Mesothelial cell of epicardium (in vitro differentiated cells): ENCODE data around the gene ZNF76. TPM values are rescaled to one million over a fixed set of nuclear protein-coding genes. Genes with fewer than 3 reads are reported as not detected.
A peak's percentile ranks its signal among the peaks of the same experiment; 100 is the strongest.
"Not testable (repeated sequence)": the region's sequence is repeated elsewhere in the genome, so short reads cannot be mapped to it uniquely, and the experiment has no call there.

Source experiments
- DNase-seq, 2 experiments: peaks; one replicate each; pipeline ENCODE4 v3.0.0; 2021; ENCODE audit warnings: low spot score in 2 of 2; ENCODE audit not compliant: unreplicated experiment in 2 of 2
- H3K27ac Mint-ChIP-seq: 2 replicates; pipeline ENCODE4 v1.8.0; 2021; ENCODE audit warnings: mixed read lengths
- H3K27me3 Mint-ChIP-seq: 2 replicates; pipeline ENCODE4 v1.8.0; 2021; ENCODE audit warnings: low read depth, mixed read lengths
- H3K36me3 Mint-ChIP-seq: 2 replicates; pipeline ENCODE4 v1.8.0; 2021; ENCODE audit warnings: mixed read lengths
- H3K4me1 Mint-ChIP-seq: 2 replicates; pipeline ENCODE4 v1.8.0; 2021; ENCODE audit warnings: mixed read lengths
- H3K4me3 Mint-ChIP-seq: 2 replicates; pipeline ENCODE4 v1.8.0; 2021; ENCODE audit warnings: mild to moderate bottlenecking, moderate library complexity, mixed read lengths
- H3K9me3 Mint-ChIP-seq: 2 replicates; pipeline ENCODE4 v1.8.0; 2021; ENCODE audit warnings: mixed read lengths
- CTCF ChIP-seq: fragments of 200-600 bp; sonication (generic); IDR thresholded peaks from one replicate; pipeline ENCODE4 v1.5.0; 2021; ENCODE audit warnings: antibody characterized with exemption; ENCODE audit not compliant: unreplicated experiment
- total RNA-seq: library from RNA; stranded (reverse); gene quantifications from 3 replicates; pipeline ENCODE4 v1.2.1, GENCODE V29; 2021

ZNF76 gene
- total RNA-seq, 1 donor from 2014 or later: 58.3 TPM

- H3K27ac Mint-ChIP-seq: peak overlapping the region; percentile 43
- no peaks in the 10 kb centered on the region for H3K9me3 Mint-ChIP-seq
- DNase-seq: no peak
- H3K4me3 Mint-ChIP-seq: no peak overlapping the region
- H3K4me1 Mint-ChIP-seq: peaks cover 7% of the 10 kb centered on the region
- H3K27me3 Mint-ChIP-seq: no peaks in the 10 kb centered on the region
- H3K36me3 Mint-ChIP-seq: no peaks in the 10 kb centered on the region
- TF ChIP-seq CTCF: no peak
Observed at GRCh38 chr6:35302604-35303241, 43.2 kb downstream of the ZNF76 start.

GRCh38 chr6:35304299-35304698 is 44.8 kb downstream of the ZNF76 start:
- Mint-ChIP-seq H3K27ac (no peak overlapping the region), H3K9me3 (no peaks in the 10 kb centered on the region), H3K36me3 (no peaks in the 10 kb centered on the region), H3K4me1 (peaks cover 7% of the 10 kb centered on the region), H3K27me3 (no peaks in the 10 kb centered on the region), H3K4me3 (no peak overlapping the region)
- no peak for DNase-seq
- no peak for TF ChIP-seq CTCF

GRCh38 chr6:35305117-35305516 is 45.6 kb downstream of the ZNF76 start:
- no peak for DNase-seq
- Mint-ChIP-seq H3K4me1 (peaks cover 7% of the 10 kb centered on the region), H3K9me3 (no peaks in the 10 kb centered on the region), H3K4me3 (no peak overlapping the region), H3K27me3 (no peaks in the 10 kb centered on the region), H3K27ac (no peak overlapping the region), H3K36me3 (no peaks in the 10 kb centered on the region)
- TF ChIP-seq CTCF: no peak

- H3K27ac Mint-ChIP-seq, DNase-seq, H3K4me3 Mint-ChIP-seq, H3K4me1 Mint-ChIP-seq, H3K27me3 Mint-ChIP-seq, H3K9me3 Mint-ChIP-seq, H3K36me3 Mint-ChIP-seq: not testable (repeated sequence)
Observed at GRCh38 chr6:35307138-35307537, 47.6 kb downstream of the ZNF76 start.

DNA sequence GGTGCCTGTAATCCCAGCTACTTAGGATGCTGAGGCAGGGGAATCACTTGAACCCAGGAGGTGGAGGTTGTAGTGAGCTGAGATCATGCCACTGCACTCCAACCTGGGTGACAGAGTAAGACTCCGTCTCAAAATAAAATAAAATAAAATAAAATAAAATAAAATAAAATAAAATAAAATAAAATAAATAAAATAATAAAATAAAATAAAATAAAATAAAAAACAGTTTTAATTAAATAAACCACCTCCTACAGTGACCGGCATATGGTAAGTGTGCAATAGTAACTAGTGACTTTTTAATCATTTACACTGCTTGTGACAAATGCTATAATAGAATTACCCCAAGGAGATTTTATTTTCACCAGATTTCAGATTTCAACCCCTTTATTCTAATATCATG is 49.0 kb downstream of the ZNF76 start:
- H3K4me3 Mint-ChIP-seq, H3K4me1 Mint-ChIP-seq, H3K27me3 Mint-ChIP-seq, H3K36me3 Mint-ChIP-seq, DNase-seq, H3K9me3 Mint-ChIP-seq, H3K27ac Mint-ChIP-seq: not testable (repeated sequence)

- H3K27me3 Mint-ChIP-seq: no peaks in the 10 kb centered on the region
- H3K9me3 Mint-ChIP-seq: no peaks in the 10 kb centered on the region
- DNase-seq: no peak
- no peak for TF ChIP-seq CTCF
- no peaks in the 10 kb centered on the region for H3K4me1 Mint-ChIP-seq
- no peak overlapping the region for H3K4me3 Mint-ChIP-seq
- H3K27ac Mint-ChIP-seq: no peak overlapping the region
- no peaks in the 10 kb centered on the region for H3K36me3 Mint-ChIP-seq
Observed at GRCh38 chr6:35309611-35310264, 50.2 kb downstream of the ZNF76 start.
